Peyer's patch (tissue), 4 donors: Measurements from ENCODE around the gene ZNF564. TPM values are rescaled to one million over a fixed set of nuclear protein-coding genes. Genes with fewer than 3 reads are reported as not detected.
A peak's percentile ranks its signal among the peaks of the same experiment; 100 is the strongest.
"Not testable (repeated sequence)": the region's sequence is repeated elsewhere in the genome, so short reads cannot be mapped to it uniquely, and the experiment has no call there.

ENCODE experiments used
- DNase-seq, 3 donors: peaks; one replicate each; pipeline ENCODE4 v3.0.0-alpha.2; 2017 to 2019
- H3K27ac ChIP-seq, 4 donors: fragments of 200-600 bp; sonication (generic); one replicate each; pipeline ENCODE4 v1.5.1; 2016 to 2019
- H3K27me3 ChIP-seq, 2 donors: fragments of 200-600 bp; sonication (generic); one replicate each; pipeline ENCODE4 v1.5.1; 2019
- H3K36me3 ChIP-seq, 3 donors: fragments of 200-600 bp; sonication (generic); one replicate each; pipeline ENCODE4 v1.5.1; 2016 to 2019
- H3K4me1 ChIP-seq, 4 donors: fragments of 200-600 bp; sonication (generic); one replicate each; pipeline ENCODE4 v1.5.1; 2016 to 2019
- H3K4me3 ChIP-seq, 4 donors: fragments of 200-600 bp; sonication (generic); 1 replicate in 3 of 4; 2 replicates in 1 of 4; pipeline ENCODE4 v1.5.1; 2016 to 2019; ENCODE audit warnings: mild to moderate bottlenecking in 1 of 4
- H3K9me3 ChIP-seq, 4 donors: fragments of 200-600 bp; sonication (generic); one replicate each; pipeline ENCODE4 v1.5.1; 2016 to 2019; ENCODE audit warnings: mild to moderate bottlenecking in 1 of 4
- CTCF ChIP-seq, 6 experiments: fragments of 450-650 bp in 4 of 6; fragments of 200-600 bp in 2 of 6; sonication (generic) in 1 of 6; IDR thresholded peaks; one replicate each; pipeline ENCODE4 v1.5.1; 2017 to 2019; ENCODE audit warnings: antibody characterized with exemption in 6 of 6, mild to moderate bottlenecking in 3 of 6, moderate library complexity in 1 of 6
- POLR2A ChIP-seq, 2 donors: fragments of 450-650 bp; IDR thresholded peaks; one replicate each; pipeline ENCODE4 v1.5.1; 2017; ENCODE audit warnings: antibody characterized with exemption in 2 of 2, mild to moderate bottlenecking in 2 of 2, moderate library complexity in 2 of 2
- total RNA-seq, 4 donors: library from RNA; depleted of rRNA; stranded (reverse); fragments of >200 nt; gene quantifications; one replicate each; pipeline ENCODE4 v1.1.0, GENCODE V29; 2016

ZNF564 gene
- total RNA-seq, 4 donors from 2014 or later, result 25.2 to 36.9 (median 29.2) TPM

- H3K36me3 ChIP-seq, result no peaks in the 10 kb centered on the region
- H3K27me3 ChIP-seq, result no peaks in the 10 kb centered on the region
- peaks cover 0 to 8% (median 1%) of the 10 kb centered on the region in 4 donors for H3K4me1 ChIP-seq
- TF ChIP-seq CTCF (IDR thresholded peaks at IDR 0.05) (no peak), POLR2A (IDR thresholded peaks at IDR 0.05) (no peak)
- no peaks in the 10 kb centered on the region for H3K9me3 ChIP-seq
- no peak overlapping the region for H3K4me3 ChIP-seq
- no peak overlapping the region for H3K27ac ChIP-seq
- DNase-seq, result no peak
Measured at GRCh38 chr19:12497032-12497431, 54.2 kb downstream of the ZNF564 start.

GRCh38 chr19:12496480-12496879 is 54.8 kb downstream of the ZNF564 start:
- H3K4me1 ChIP-seq, result peaks cover 0 to 8% (median 1%) of the 10 kb centered on the region in 4 donors
- TF ChIP-seq POLR2A (IDR thresholded peaks at IDR 0.05) (no peak), CTCF (IDR thresholded peaks at IDR 0.05) (no peak)

GRCh38 chr19:12495002-12495802 is 56.1 kb downstream of the ZNF564 start:
- Histone ChIP-seq H3K4me3 (peak overlapping the region; percentile 53 to 74 (median 67)), H3K36me3 (no peaks in the 10 kb centered on the region), H3K9me3 (no peaks in the 10 kb centered on the region), H3K27ac (peak overlapping the region; percentile 76 to 89 (median 83)), H3K27me3 (no peaks in the 10 kb centered on the region), H3K4me1 (peaks cover 0 to 8% (median 1%) of the 10 kb centered on the region in 4 donors)
- TF ChIP-seq CTCF (IDR thresholded peaks at IDR 0.05) (peak in 4 of 6 experiments; percentile 34 to 50 (median 40)), POLR2A (IDR thresholded peaks at IDR 0.05) (peak; percentile 52 to 73)
- peak; percentile 96 to 99 (median 97) for DNase-seq

More at GRCh38 chr19:12496480-12496879, 54.8 kb downstream of the ZNF564 start:
- Histone ChIP-seq H3K36me3 (no peaks in the 10 kb centered on the region), H3K9me3 (no peaks in the 10 kb centered on the region), H3K27me3 (no peaks in the 10 kb centered on the region), H3K4me3 (no peak overlapping the region), H3K27ac (no peak overlapping the region)
- no peak for DNase-seq

- Histone ChIP-seq H3K36me3 (no peaks in the 10 kb centered on the region), H3K27ac (peak overlapping the region in 3 of 4 donors; percentile 76 to 89 (median 85)), H3K4me3 (peak overlapping the region in 1 of 4 donors; percentile 74), H3K9me3 (no peaks in the 10 kb centered on the region), H3K27me3 (no peaks in the 10 kb centered on the region), H3K4me1 (peaks cover 0 to 8% (median 1%) of the 10 kb centered on the region in 4 donors)
- no peak for TF ChIP-seq POLR2A (IDR thresholded peaks at IDR 0.05)
- no peak for TF ChIP-seq CTCF (IDR thresholded peaks at IDR 0.05)
- no peak for DNase-seq
Measured at GRCh38 chr19:12494260-12494860, 56.9 kb downstream of the ZNF564 start.

GRCh38 chr19:12486265-12486783 is 65.0 kb downstream of the ZNF564 start:
- not testable (repeated sequence) for H3K4me1 ChIP-seq, H3K27ac ChIP-seq, H3K9me3 ChIP-seq, DNase-seq, H3K27me3 ChIP-seq, H3K36me3 ChIP-seq, H3K4me3 ChIP-seq

- Histone ChIP-seq H3K27ac (no peak overlapping the region), H3K9me3 (no peaks in the 10 kb centered on the region), H3K4me3 (no peak overlapping the region), H3K36me3 (no peaks in the 10 kb centered on the region), H3K4me1 (peaks cover 0 to 7% (median 0%) of the 10 kb centered on the region in 4 donors), H3K27me3 (no peaks in the 10 kb centered on the region)
- no peak for DNase-seq
- TF ChIP-seq POLR2A (IDR thresholded peaks at IDR 0.05) (no peak), CTCF (IDR thresholded peaks at IDR 0.05) (no peak)
Measured at GRCh38 chr19:12485571-12485970, 65.7 kb downstream of the ZNF564 start.
